ENCODE measurements around the gene DIDO1.

DNA sequence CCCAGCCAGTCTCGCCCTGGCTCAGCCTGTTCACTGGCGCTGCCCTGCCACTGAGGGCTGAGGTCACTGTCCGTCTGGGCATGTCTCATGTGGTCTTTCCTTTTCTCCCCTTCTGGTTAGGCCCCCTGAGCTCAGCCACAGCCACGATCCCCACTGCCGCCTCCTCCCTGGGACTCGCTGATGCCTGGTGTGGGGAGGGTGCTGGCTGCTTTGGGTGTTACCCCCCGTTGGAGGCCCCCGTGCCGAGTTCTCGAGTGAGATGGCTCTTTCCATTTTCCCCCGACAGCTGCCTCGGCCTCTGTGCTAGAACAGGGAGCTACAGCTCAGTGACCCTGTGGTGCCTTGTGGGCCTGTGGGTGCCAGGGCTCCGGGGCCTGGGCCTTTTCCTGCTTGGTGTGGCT, 49.8 kb downstream of the DIDO1 start:
- TF ChIP-seq, protein P1, sequence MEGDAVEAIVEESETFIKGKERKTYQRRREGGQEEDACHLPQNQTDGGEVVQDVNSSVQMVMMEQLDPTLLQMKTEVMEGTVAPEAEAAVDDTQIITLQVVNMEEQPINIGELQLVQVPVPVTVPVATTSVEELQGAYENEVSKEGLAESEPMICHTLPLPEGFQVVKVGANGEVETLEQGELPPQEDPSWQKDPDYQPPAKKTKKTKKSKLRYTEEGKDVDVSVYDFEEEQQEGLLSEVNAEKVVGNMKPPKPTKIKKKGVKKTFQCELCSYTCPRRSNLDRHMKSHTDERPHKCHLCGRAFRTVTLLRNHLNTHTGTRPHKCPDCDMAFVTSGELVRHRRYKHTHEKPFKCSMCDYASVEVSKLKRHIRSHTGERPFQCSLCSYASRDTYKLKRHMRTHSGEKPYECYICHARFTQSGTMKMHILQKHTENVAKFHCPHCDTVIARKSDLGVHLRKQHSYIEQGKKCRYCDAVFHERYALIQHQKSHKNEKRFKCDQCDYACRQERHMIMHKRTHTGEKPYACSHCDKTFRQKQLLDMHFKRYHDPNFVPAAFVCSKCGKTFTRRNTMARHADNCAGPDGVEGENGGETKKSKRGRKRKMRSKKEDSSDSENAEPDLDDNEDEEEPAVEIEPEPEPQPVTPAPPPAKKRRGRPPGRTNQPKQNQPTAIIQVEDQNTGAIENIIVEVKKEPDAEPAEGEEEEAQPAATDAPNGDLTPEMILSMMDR (IDR thresholded peaks at IDR 0.05; ENCODE audit: low read depth, low read length) = no peak
- no peak for TF ChIP-seq EZH2phosphoT487 (IDR thresholded peaks at IDR 0.05; ENCODE audit: low read depth)
